CD4-positive, CD25-positive, alpha-beta regulatory T cell (primary cell): ENCODE results near the gene MXI1. TPM values are rescaled to one million over a fixed set of nuclear protein-coding genes. Genes with fewer than 3 reads are reported as not detected.

Source experiments
- ATAC-seq, 2 donors: fragments of 150-1000 bp; cut with Tn5 transposase; one replicate each; pipeline ENCODE4 v1.10.0; 2021; ENCODE audit warnings: low read depth in 2 of 2, moderate number of reproducible peaks in 2 of 2, moderate library complexity in 1 of 2
- DNase-seq, 3 donors: peaks; one replicate each; pipeline versions ENCODE4 v3.0.0 to v3.0.0-alpha.2; 2012 to 2022; ENCODE audit warnings: mixed read lengths in 1 of 3
- H3K27ac ChIP-seq: one replicate; pipeline ENCODE4 v1.7.0; 2013; ENCODE audit warnings: mild to moderate bottlenecking, low read length; ENCODE audit not compliant: insufficient read depth, poor library complexity, severe bottlenecking
- H3K27me3 ChIP-seq: one replicate; pipeline ENCODE4 v1.7.0; 2013; ENCODE audit warnings: low read length; ENCODE audit not compliant: control insufficient read depth, insufficient read depth
- H3K36me3 ChIP-seq: one replicate; pipeline ENCODE4 v1.7.0; 2013; ENCODE audit warnings: mild to moderate bottlenecking, low read length, moderate library complexity; ENCODE audit not compliant: control insufficient read depth, insufficient read depth
- H3K4me1 ChIP-seq: 2 replicates; pipeline ENCODE4 v1.7.0; 2013; ENCODE audit warnings: mild to moderate bottlenecking, low read length; ENCODE audit not compliant: insufficient read depth, control insufficient read depth, poor library complexity, severe bottlenecking
- H3K4me3 ChIP-seq: one replicate; pipeline ENCODE4 v1.7.0; 2013; ENCODE audit warnings: low read depth, mild to moderate bottlenecking, low read length, moderate library complexity
- H3K9me3 ChIP-seq, 2 experiments: 1 replicate in 1 of 2; 2 replicates in 1 of 2; pipeline ENCODE4 v1.7.0; 2013; ENCODE audit warnings: low read length in 2 of 2, mild to moderate bottlenecking in 1 of 2, moderate library complexity in 1 of 2; ENCODE audit not compliant: control insufficient read depth in 2 of 2
- H3K27ac Mint-ChIP-seq, 3 donors: one replicate each; pipeline ENCODE4 v1.8.0; 2020 to 2022; ENCODE audit warnings: mild to moderate bottlenecking in 3 of 3, mixed read lengths in 3 of 3, moderate library complexity in 2 of 3
- H3K27me3 Mint-ChIP-seq: one replicate; pipeline ENCODE4 v1.8.0; 2022; ENCODE audit warnings: mild to moderate bottlenecking, mixed read lengths
- H3K36me3 Mint-ChIP-seq: one replicate; pipeline ENCODE4 v1.8.0; 2020; ENCODE audit warnings: mixed read lengths
- H3K4me1 Mint-ChIP-seq, 4 donors: one replicate each; pipeline ENCODE4 v1.8.0; 2020 to 2022; ENCODE audit warnings: mixed read lengths in 4 of 4, mild to moderate bottlenecking in 1 of 4
- H3K4me3 Mint-ChIP-seq, 4 donors: one replicate each; pipeline ENCODE4 v1.8.0; 2020 to 2022; ENCODE audit warnings: mild to moderate bottlenecking in 4 of 4, mixed read lengths in 4 of 4, moderate library complexity in 3 of 4
- H3K9me3 Mint-ChIP-seq, 7 donors: one replicate each; pipeline ENCODE4 v1.8.0; 2020 to 2022; ENCODE audit warnings: mixed read lengths in 7 of 7, mild to moderate bottlenecking in 3 of 7, moderate library complexity in 2 of 7
- polyA plus RNA-seq, 4 donors: library from polyadenylated mRNA; unstranded; fragments of 300-500 nt; fragmentation: Illumina TruSeq; gene quantifications; one replicate each; pipeline ENCODE4 v1.2.3, GENCODE V29; 2021
- total RNA-seq: library from RNA; stranded (reverse); gene quantifications from one replicate; pipeline ENCODE4 v1.2.3, GENCODE V29; 2022

MXI1 gene
- total and polyA plus RNA-seq, 5 donors from 2014 or later = 34.2 to 56.8 (median 42.9) TPM

GRCh38 chr10:110207805-110208613 lies 604 bp downstream of the MXI1 start:
- Histone ChIP-seq H3K4me3 (peak overlapping the region; percentile 92), H3K9me3 (no peaks in the 10 kb centered on the region), H3K27ac (peak overlapping the region; percentile 65), H3K4me1 (peaks cover 42% of the 10 kb centered on the region), H3K27me3 (no peaks in the 10 kb centered on the region), H3K36me3 (no peaks in the 10 kb centered on the region)
- H3K4me3 Mint-ChIP-seq = peak overlapping the region; percentile 98 to 99 (median 99)
- H3K36me3 Mint-ChIP-seq = no peaks in the 10 kb centered on the region
- no peak for ATAC-seq
- H3K9me3 Mint-ChIP-seq = no peaks in the 10 kb centered on the region
- peaks cover 15 to 39% (median 30%) of the 10 kb centered on the region in 4 donors for H3K4me1 Mint-ChIP-seq
- H3K27ac Mint-ChIP-seq = peak overlapping the region; percentile 72 to 98 (median 98)
- DNase-seq = peak; percentile 44 to 54 (median 51)
- peaks cover 37% of the 10 kb centered on the region for H3K27me3 Mint-ChIP-seq

GRCh38 chr10:110208614-110209453 lies 1.4 kb downstream of the MXI1 start:
- no peaks in the 10 kb centered on the region for H3K9me3 ChIP-seq
- peak overlapping the region; percentile 95 for H3K4me3 ChIP-seq
- H3K27me3 ChIP-seq = no peaks in the 10 kb centered on the region
- DNase-seq (peak in 1 of 3 donors; percentile 23), ATAC-seq (peak in 1 of 2 donors; percentile 21)
- no peaks in the 10 kb centered on the region for H3K36me3 ChIP-seq
- peak overlapping the region; percentile 94 for H3K27ac ChIP-seq
- H3K4me3 Mint-ChIP-seq = peak overlapping the region; percentile 98 to 99 (median 99)
- peaks cover 15 to 46% (median 35%) of the 10 kb centered on the region in 4 donors for H3K4me1 Mint-ChIP-seq
- peaks cover 32% of the 10 kb centered on the region for H3K27me3 Mint-ChIP-seq
- peak overlapping the region; percentile 96 to 98 (median 98) for H3K27ac Mint-ChIP-seq
- no peaks in the 10 kb centered on the region for H3K9me3 Mint-ChIP-seq
- no peaks in the 10 kb centered on the region for H3K36me3 Mint-ChIP-seq
- H3K4me1 ChIP-seq = peaks cover 46% of the 10 kb centered on the region

- peaks cover 15 to 53% (median 37%) of the 10 kb centered on the region in 4 donors for H3K4me1 Mint-ChIP-seq
- H3K36me3 ChIP-seq = no peaks in the 10 kb centered on the region
- no peaks in the 10 kb centered on the region for H3K9me3 ChIP-seq
- DNase-seq = peak in 2 of 3 donors; percentile 61 to 62
- peak; percentile 13 to 18 for ATAC-seq
- peaks cover 53% of the 10 kb centered on the region for H3K4me1 ChIP-seq
- peaks cover 26% of the 10 kb centered on the region for H3K27me3 Mint-ChIP-seq
- no peaks in the 10 kb centered on the region for H3K27me3 ChIP-seq
- peak overlapping the region; percentile 94 for H3K27ac ChIP-seq
- H3K27ac Mint-ChIP-seq = peak overlapping the region; percentile 96 to 98 (median 98)
- no peaks in the 10 kb centered on the region for H3K9me3 Mint-ChIP-seq
- H3K4me3 Mint-ChIP-seq = peak overlapping the region; percentile 96 to 99 (median 99)
- H3K36me3 Mint-ChIP-seq = no peaks in the 10 kb centered on the region
- H3K4me3 ChIP-seq = peak overlapping the region; percentile 95
These were observed 2.1 kb downstream of the MXI1 start for GRCh38 chr10:110209454-110209925.

- DNase-seq (peak; percentile 46 to 77 (median 61)), ATAC-seq (peak; percentile 6 to 12)
- Mint-ChIP-seq H3K27me3 (peaks cover 20% of the 10 kb centered on the region), H3K36me3 (no peaks in the 10 kb centered on the region), H3K9me3 (no peaks in the 10 kb centered on the region), H3K4me3 (peak overlapping the region; percentile 99), H3K27ac (peak overlapping the region; percentile 98 to 99 (median 99)), H3K4me1 (peaks cover 15 to 56% (median 37%) of the 10 kb centered on the region in 4 donors)
- H3K36me3 ChIP-seq = no peaks in the 10 kb centered on the region
- peaks cover 56% of the 10 kb centered on the region for H3K4me1 ChIP-seq
- H3K27me3 ChIP-seq = no peaks in the 10 kb centered on the region
- H3K27ac ChIP-seq = peak overlapping the region; percentile 94
- no peaks in the 10 kb centered on the region for H3K9me3 ChIP-seq
- peak overlapping the region; percentile 37 for H3K4me3 ChIP-seq
These were observed 2.7 kb downstream of the MXI1 start for GRCh38 chr10:110209926-110210673.

- H3K27me3 ChIP-seq = no peaks in the 10 kb centered on the region
- peak overlapping the region; percentile 89 to 99 (median 98) for H3K4me3 Mint-ChIP-seq
- H3K36me3 Mint-ChIP-seq = no peaks in the 10 kb centered on the region
- no peaks in the 10 kb centered on the region for H3K9me3 ChIP-seq
- peak; percentile 61 to 66 for ATAC-seq
- peaks cover 56% of the 10 kb centered on the region for H3K4me1 ChIP-seq
- peaks cover 20% of the 10 kb centered on the region for H3K27me3 Mint-ChIP-seq
- no peaks in the 10 kb centered on the region for H3K36me3 ChIP-seq
- H3K4me1 Mint-ChIP-seq = peaks cover 15 to 63% (median 37%) of the 10 kb centered on the region in 4 donors
- peak overlapping the region; percentile 88 for H3K4me3 ChIP-seq
- peak; percentile 85 to 93 (median 89) for DNase-seq
- H3K27ac Mint-ChIP-seq = peak overlapping the region; percentile 98 to 99 (median 99)
- H3K27ac ChIP-seq = peak overlapping the region; percentile 94
- no peaks in the 10 kb centered on the region for H3K9me3 Mint-ChIP-seq
These were observed 3.5 kb downstream of the MXI1 start for GRCh38 chr10:110210674-110211464.

GRCh38 chr10:110211465-110211843 lies 4.0 kb downstream of the MXI1 start:
- Histone ChIP-seq H3K27ac (peak overlapping the region; percentile 94), H3K27me3 (no peaks in the 10 kb centered on the region), H3K9me3 (no peaks in the 10 kb centered on the region), H3K4me3 (peak overlapping the region; percentile 88), H3K4me1 (peaks cover 56% of the 10 kb centered on the region), H3K36me3 (no peaks in the 10 kb centered on the region)
- Mint-ChIP-seq H3K9me3 (no peaks in the 10 kb centered on the region), H3K27me3 (peaks cover 17% of the 10 kb centered on the region), H3K36me3 (no peaks in the 10 kb centered on the region), H3K27ac (peak overlapping the region; percentile 98 to 99 (median 99)), H3K4me1 (peaks cover 15 to 64% (median 35%) of the 10 kb centered on the region in 4 donors), H3K4me3 (peak overlapping the region; percentile 89 to 99 (median 98))
- ATAC-seq (no peak), DNase-seq (no peak)
